ENCODE measurements around the gene NDRG3. TPM values are rescaled to one million over a fixed set of nuclear protein-coding genes. Genes with fewer than 3 reads are reported as not detected.

NDRG3 gene
- total RNA-seq, 4 donors from 2014 or later = 17.9 to 35.0 (median 29.6) TPM

GRCh38 chr20:36778831-36779655 is 33.2 kb upstream of the NDRG3 start:
- TF ChIP-seq, protein P1, sequence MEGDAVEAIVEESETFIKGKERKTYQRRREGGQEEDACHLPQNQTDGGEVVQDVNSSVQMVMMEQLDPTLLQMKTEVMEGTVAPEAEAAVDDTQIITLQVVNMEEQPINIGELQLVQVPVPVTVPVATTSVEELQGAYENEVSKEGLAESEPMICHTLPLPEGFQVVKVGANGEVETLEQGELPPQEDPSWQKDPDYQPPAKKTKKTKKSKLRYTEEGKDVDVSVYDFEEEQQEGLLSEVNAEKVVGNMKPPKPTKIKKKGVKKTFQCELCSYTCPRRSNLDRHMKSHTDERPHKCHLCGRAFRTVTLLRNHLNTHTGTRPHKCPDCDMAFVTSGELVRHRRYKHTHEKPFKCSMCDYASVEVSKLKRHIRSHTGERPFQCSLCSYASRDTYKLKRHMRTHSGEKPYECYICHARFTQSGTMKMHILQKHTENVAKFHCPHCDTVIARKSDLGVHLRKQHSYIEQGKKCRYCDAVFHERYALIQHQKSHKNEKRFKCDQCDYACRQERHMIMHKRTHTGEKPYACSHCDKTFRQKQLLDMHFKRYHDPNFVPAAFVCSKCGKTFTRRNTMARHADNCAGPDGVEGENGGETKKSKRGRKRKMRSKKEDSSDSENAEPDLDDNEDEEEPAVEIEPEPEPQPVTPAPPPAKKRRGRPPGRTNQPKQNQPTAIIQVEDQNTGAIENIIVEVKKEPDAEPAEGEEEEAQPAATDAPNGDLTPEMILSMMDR (IDR thresholded peaks at IDR 0.05) = no peak
- no peak for TF ChIP-seq POLR2A (IDR thresholded peaks at IDR 0.05)
- Histone ChIP-seq H3K27ac (no peak overlapping the region), H3K9me3 (no peaks in the 10 kb centered on the region), H3K4me3 (no peak overlapping the region), H3K4me1 (no peaks in the 10 kb centered on the region), H3K36me3 (no peaks in the 10 kb centered on the region), H3K27me3 (no peaks in the 10 kb centered on the region)
- intact Hi-C loops (cut with DNase I; ENCODE audit: low total_unique reads) = no loop called here
- DNase-seq = no peak

DNA sequence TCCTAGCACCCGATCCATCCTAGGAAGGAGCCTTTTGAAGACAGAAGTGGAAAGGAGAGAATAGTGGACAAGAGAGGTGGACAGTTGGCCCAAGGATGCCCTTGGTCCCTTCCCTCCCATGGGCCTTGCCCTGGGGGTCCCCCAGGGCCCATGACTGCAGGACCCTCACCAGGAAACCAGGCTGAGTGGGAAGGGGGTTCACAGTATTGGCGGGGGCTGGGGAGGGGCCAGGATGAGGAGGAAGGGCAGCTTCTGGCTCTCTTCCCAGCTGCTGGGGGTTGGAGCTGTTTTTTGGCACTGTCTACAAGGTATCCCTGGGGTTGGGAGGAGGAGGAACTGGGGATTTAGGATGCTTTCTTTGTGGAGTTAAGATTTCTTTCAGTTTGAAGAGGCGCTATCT is 31.7 kb upstream of the NDRG3 start:
- Histone ChIP-seq H3K27ac (no peak overlapping the region), H3K9me3 (no peaks in the 10 kb centered on the region), H3K4me1 (peaks cover 0 to 5% of the 10 kb centered on the region in 2 donors), H3K27me3 (no peaks in the 10 kb centered on the region), H3K36me3 (no peaks in the 10 kb centered on the region), H3K4me3 (no peak overlapping the region)
- intact Hi-C loops (cut with DNase I; ENCODE audit: low total_unique reads) = no loop called here
- no peak for DNase-seq
- no peak for TF ChIP-seq POLR2A (IDR thresholded peaks at IDR 0.05)
- TF ChIP-seq, protein P1 (IDR thresholded peaks at IDR 0.05) = no peak

DNA sequence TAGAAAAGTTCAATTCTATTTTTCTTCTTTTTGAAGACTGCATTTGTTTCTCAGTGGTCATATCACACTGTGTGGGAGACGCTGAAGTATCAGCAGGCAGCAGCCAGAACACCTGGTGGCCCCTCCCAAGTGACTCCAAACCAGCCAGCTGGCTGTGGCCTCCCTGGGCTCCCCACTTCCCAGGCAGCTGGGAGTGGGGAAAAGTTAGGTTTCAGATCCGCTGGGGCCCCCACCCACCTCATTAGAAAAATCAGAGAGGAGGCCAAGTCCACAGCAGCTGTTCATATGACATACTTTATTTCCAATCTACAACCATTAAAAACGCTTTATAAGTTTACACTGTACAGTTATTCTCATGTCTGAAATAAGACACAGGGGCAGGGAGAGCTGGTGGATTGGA is 31.3 kb upstream of the NDRG3 start:
- H3K27ac ChIP-seq = no peak overlapping the region
- no peaks in the 10 kb centered on the region for H3K27me3 ChIP-seq
- no peaks in the 10 kb centered on the region for H3K9me3 ChIP-seq
- intact Hi-C loops (cut with DNase I; ENCODE audit: low total_unique reads) = no loop called here
- no peak overlapping the region for H3K4me3 ChIP-seq
- no peaks in the 10 kb centered on the region for H3K36me3 ChIP-seq
- no peak for DNase-seq
- no peak for TF ChIP-seq POLR2A (IDR thresholded peaks at IDR 0.05)
- TF ChIP-seq, protein P1 (IDR thresholded peaks at IDR 0.05) = no peak
- peaks cover 0 to 5% of the 10 kb centered on the region in 2 donors for H3K4me1 ChIP-seq

GRCh38 chr20:36775826-36776225 is 29.9 kb upstream of the NDRG3 start:
- no peak for DNase-seq
- H3K27ac ChIP-seq = peak overlapping the region in 1 of 2 donors; percentile 98
- no peaks in the 10 kb centered on the region for H3K36me3 ChIP-seq
- no peak overlapping the region for H3K4me3 ChIP-seq
- no peaks in the 10 kb centered on the region for H3K9me3 ChIP-seq
- H3K27me3 ChIP-seq = no peaks in the 10 kb centered on the region
- H3K4me1 ChIP-seq = peaks cover 0 to 5% of the 10 kb centered on the region in 2 donors
- TF ChIP-seq, protein P1 (IDR thresholded peaks at IDR 0.05) = no peak
- TF ChIP-seq POLR2A (IDR thresholded peaks at IDR 0.05) = no peak
- intact Hi-C loops (cut with DNase I; ENCODE audit: low total_unique reads) = no loop called here

DNA sequence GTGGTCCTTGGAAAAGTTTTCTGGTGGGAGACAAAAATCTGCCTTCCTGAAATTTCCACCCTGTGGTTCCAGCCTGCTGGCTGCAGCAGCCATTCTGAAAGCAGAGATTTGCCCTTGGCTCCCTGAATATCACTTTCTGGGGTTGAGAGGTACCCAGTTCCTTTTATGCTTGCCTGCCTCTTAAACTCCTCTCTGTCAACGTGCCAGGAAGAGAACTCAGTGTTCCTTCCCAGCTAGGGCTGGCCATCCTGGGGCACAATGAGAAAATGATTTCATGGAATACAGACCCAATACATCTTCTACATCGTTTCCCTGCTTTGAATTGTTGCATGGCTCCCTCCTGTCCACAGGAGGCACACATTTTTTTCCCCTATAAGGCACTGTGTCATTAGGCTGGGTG is 29.3 kb upstream of the NDRG3 start:
- intact Hi-C loops (cut with DNase I; ENCODE audit: low total_unique reads) = no loop called here
- TF ChIP-seq, protein P1 (IDR thresholded peaks at IDR 0.05) = no peak
- no peak for TF ChIP-seq POLR2A (IDR thresholded peaks at IDR 0.05)
- no peaks in the 10 kb centered on the region for H3K9me3 ChIP-seq
- peaks cover 0 to 5% of the 10 kb centered on the region in 2 donors for H3K4me1 ChIP-seq
- no peaks in the 10 kb centered on the region for H3K27me3 ChIP-seq
- DNase-seq = no peak
- H3K4me3 ChIP-seq = no peak overlapping the region
- H3K36me3 ChIP-seq = no peaks in the 10 kb centered on the region
- H3K27ac ChIP-seq = peak overlapping the region; percentile 96 to 98

Data from uterus (tissue), 4 donors.